Heart left ventricle (tissue), 13 donors: ENCODE measurements around the gene TTC23.

Source experiments
- CTCF ChIP-seq, 12 donors: fragments of 200-600 bp; sonication (generic) in 4 of 12; IDR thresholded peaks; one replicate each; pipeline versions ENCODE4 v1.5.0 to v1.8.0; 2018 to 2022; ENCODE audit warnings: antibody characterized with exemption in 12 of 12, mild to moderate bottlenecking in 5 of 12
- POLR2A ChIP-seq, 2 donors: fragments of 450-650 bp; IDR thresholded peaks; one replicate each; pipeline ENCODE4 v1.6.1; 2017; ENCODE audit warnings: antibody characterized with exemption in 2 of 2, mild to moderate bottlenecking in 2 of 2, moderate library complexity in 2 of 2
- donor health status: ischemic (EF 13 %, LVEDD 7.1; RV severe dilation, severe dysfunction).
- donor health status: DM: no; HTN: yes; CAD: no.
- donor health status: DM: no; HTN: no; CAD: no.
- donor health status: ischemic (EF 25% LVEDD 6.9; RV normal size, moderate dysfunction).
- donor health status: ischemic (EF 25% LVEDD 5.7; RV mildly dilated, moderate dysfunction).
- donor health status: ischemic (EF 35%, LVEDD 5.7; RV mildly dilated, moderate dysfunction).
- donor health status: nonischemic (EF 11% LVEDD 7.7; RV severe dilation, severe dysfunction).
- donor health status: DM: yes; HTN: yes; CAD: no.
- donor health status: PGD.
- donor health status: ischemic (EF 29% LVEDD 5.4; RV normal size, mild dysfunction).
- donor health status: nonischemic (EF 23%, LVEDD 6.1; RV moderate dilation, normal function).

- no peak for TF ChIP-seq CTCF (IDR thresholded peaks at IDR 0.05)
- TF ChIP-seq POLR2A (IDR thresholded peaks at IDR 0.05) = no peak
These were observed 37.5 kb downstream of the TTC23 start for GRCh38 chr15:99211926-99212325.
